ENCODE results near the gene PNN.

- no peak for TF ChIP-seq CTCF (IDR thresholded peaks at IDR 0.05)
- TF ChIP-seq POLR2A (IDR thresholded peaks at IDR 0.05): no peak
These were observed 6.5 kb upstream of the PNN start for GRCh38 chr14:39168591-39168990.

Data from gastroesophageal sphincter (tissue), 3 donors.